Body of pancreas (tissue), 4 donors: Measurements from ENCODE around the gene SLC30A4.

Source experiments
- POLR2A ChIP-seq, 3 donors: fragments of 450-650 bp; IDR thresholded peaks; one replicate each; pipeline ENCODE4 v1.6.1; 2016; ENCODE audit warnings: antibody characterized with exemption in 3 of 3, mild to moderate bottlenecking in 2 of 3
- TF ChIP-seq, protein P1 (sequence below), 7 experiments: fragments of 450-650 bp in 4 of 7; fragments of 200-600 bp in 3 of 7; sonication (generic) in 3 of 7; IDR thresholded peaks; one replicate each; pipeline ENCODE4 v1.5.1; 2016 to 2019; ENCODE audit warnings: antibody characterized with exemption in 7 of 7

DNA sequence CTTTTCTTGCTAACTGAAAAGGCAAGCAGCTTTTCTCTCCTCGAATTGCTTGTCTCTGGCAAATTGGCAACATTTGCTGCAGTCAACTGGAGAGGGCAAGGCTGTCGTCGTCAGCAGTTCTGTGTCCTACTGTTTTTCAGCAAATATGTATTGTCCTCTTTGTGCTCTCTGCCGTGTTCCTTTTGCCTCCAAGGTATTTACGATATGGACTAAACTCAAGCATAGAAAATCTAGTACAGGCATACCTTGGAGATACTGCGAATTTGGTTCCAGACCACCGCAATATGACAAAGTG is 558 bp upstream of the SLC30A4 start:
- TF ChIP-seq POLR2A (IDR thresholded peaks at IDR 0.05) = no peak
- TF ChIP-seq, protein P1, sequence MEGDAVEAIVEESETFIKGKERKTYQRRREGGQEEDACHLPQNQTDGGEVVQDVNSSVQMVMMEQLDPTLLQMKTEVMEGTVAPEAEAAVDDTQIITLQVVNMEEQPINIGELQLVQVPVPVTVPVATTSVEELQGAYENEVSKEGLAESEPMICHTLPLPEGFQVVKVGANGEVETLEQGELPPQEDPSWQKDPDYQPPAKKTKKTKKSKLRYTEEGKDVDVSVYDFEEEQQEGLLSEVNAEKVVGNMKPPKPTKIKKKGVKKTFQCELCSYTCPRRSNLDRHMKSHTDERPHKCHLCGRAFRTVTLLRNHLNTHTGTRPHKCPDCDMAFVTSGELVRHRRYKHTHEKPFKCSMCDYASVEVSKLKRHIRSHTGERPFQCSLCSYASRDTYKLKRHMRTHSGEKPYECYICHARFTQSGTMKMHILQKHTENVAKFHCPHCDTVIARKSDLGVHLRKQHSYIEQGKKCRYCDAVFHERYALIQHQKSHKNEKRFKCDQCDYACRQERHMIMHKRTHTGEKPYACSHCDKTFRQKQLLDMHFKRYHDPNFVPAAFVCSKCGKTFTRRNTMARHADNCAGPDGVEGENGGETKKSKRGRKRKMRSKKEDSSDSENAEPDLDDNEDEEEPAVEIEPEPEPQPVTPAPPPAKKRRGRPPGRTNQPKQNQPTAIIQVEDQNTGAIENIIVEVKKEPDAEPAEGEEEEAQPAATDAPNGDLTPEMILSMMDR (IDR thresholded peaks at IDR 0.05) = no peak
